Loucy (cell line): ENCODE measurements around the gene FAM13A.

ENCODE experiments used
- EZH2phosphoT487 ChIP-seq: fragments of 200-600 bp; IDR thresholded peaks from 2 replicates; pipeline ENCODE4 v1.6.1; 2018; ENCODE audit warnings: antibody characterized with exemption, mild to moderate bottlenecking, moderate library complexity, borderline replicate concordance
- TF ChIP-seq, protein P1 (sequence below): fragments of 200-600 bp; sonication (generic); conservative IDR thresholded peaks from 2 replicates; pipeline ENCODE4 v1.5.1; 2014; ENCODE audit warnings: mild to moderate bottlenecking, antibody characterized with exemption, low read length

DNA sequence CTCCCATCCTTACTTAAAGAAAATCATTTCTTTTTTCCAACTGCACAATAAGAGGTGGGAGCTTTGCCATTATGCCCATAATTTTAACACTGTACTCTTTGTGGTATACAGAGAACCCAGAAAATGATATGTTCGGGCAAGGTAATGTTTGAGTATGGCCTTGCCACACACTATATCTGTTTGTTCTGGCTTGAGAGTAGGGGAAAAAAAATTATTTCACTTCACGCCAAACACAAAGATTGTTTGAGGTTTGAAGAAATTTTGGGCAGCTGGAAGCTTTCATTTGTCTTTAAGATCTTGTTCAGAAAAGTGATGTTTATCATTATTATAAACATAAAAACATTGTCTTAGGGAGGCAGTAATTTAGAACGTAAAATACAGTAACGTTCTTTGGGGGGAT, 244.0 kb downstream of the FAM13A start:
- no peak for TF ChIP-seq EZH2phosphoT487
- TF ChIP-seq, protein P1, sequence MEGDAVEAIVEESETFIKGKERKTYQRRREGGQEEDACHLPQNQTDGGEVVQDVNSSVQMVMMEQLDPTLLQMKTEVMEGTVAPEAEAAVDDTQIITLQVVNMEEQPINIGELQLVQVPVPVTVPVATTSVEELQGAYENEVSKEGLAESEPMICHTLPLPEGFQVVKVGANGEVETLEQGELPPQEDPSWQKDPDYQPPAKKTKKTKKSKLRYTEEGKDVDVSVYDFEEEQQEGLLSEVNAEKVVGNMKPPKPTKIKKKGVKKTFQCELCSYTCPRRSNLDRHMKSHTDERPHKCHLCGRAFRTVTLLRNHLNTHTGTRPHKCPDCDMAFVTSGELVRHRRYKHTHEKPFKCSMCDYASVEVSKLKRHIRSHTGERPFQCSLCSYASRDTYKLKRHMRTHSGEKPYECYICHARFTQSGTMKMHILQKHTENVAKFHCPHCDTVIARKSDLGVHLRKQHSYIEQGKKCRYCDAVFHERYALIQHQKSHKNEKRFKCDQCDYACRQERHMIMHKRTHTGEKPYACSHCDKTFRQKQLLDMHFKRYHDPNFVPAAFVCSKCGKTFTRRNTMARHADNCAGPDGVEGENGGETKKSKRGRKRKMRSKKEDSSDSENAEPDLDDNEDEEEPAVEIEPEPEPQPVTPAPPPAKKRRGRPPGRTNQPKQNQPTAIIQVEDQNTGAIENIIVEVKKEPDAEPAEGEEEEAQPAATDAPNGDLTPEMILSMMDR = no peak
